Stimulated activated CD8-positive, alpha-beta memory T cell treated with anti-CD3 and anti-CD28 coated beads, Interleukin-4, amount 100 ng/mL, for 48 hours (primary cell): Measurements from ENCODE around the gene GZMH.
"Not testable (repeated sequence)": the region's sequence is repeated elsewhere in the genome, so short reads cannot be mapped to it uniquely, and the experiment has no call there.

Experiments
- DNase-seq: peaks from one replicate; pipeline ENCODE4 v3.0.0-alpha.2; 2020

Gene GZMH, protein sequence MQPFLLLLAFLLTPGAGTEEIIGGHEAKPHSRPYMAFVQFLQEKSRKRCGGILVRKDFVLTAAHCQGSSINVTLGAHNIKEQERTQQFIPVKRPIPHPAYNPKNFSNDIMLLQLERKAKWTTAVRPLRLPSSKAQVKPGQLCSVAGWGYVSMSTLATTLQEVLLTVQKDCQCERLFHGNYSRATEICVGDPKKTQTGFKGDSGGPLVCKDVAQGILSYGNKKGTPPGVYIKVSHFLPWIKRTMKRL

DNA sequence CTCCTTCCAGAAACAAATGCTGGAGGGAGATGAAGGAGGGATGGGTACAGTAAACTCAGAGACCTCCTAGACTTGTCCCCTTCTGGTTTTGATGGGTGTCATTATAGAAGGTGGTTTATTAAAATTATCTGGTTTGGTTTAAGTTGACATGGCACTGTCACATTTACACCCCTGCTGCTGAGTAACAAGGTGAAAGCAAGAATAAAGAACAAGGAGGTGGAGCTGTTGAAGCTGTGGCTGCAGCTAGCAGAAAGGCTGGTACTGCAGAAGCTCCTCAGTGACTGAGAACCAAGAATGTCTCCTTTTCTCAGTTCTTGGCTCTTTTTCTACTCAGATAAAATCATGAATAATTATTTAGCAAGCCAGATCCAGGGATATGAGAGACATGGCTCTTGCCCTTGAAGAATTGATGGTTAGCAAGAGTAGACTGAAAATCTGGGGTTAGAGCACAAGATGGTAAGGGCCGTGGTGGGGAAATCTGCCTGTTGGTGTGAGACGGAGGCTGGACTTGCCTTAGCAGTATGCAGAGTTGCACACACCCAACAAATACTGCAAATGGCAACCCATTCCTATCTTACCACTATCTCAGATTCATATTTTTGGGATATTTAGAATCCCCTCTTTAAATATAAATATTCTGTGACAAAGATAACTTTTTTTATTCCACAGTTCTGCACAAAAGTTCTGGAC lies at the start of gene GZMH:
Gene GZMH (minus strand): TSS at position 31 of the 690 bp plus-strand sequence. CDS start 72 bp downstream, outside the sequence.
- no peak for DNase-seq

DNA sequence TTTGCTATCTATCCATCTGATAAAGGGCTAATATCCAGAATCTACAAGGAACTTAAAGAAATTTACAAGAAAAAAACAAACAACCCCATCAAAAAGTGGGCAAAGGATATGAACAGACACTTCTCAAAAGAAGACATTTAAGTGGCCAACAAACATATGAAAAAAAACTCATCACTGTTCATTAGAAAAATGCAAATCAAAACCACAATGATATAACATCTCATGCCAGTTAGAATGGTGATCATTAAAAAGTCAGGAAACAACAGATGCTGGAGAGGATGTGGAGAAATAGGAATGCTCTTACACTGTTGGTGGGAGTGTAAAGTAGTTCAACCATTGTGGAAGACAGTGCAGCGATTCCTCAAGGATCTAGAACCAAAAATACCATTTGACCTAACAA lies 38.9 kb upstream of the GZMH start:
- not testable (repeated sequence) for DNase-seq

DNA sequence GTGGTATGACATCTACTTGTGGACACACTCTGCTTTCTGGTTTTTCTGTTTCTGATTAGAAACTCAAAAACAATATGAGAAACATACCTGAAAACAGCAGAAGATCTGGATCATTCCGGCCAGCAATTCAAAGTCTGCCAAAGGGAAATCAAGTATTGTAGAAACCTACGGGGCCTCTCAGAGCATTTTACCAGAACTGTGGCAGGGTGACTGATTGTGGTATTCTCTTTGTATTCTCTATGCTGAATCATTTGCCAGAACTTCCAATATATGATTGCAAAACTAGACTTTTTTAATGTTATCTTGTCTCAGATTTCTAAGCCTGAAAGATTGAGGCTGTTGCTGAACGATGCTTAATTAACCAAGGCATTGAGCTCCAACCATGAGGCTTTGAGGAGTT lies 30.4 kb upstream of the GZMH start:
- no peak for DNase-seq

DNA sequence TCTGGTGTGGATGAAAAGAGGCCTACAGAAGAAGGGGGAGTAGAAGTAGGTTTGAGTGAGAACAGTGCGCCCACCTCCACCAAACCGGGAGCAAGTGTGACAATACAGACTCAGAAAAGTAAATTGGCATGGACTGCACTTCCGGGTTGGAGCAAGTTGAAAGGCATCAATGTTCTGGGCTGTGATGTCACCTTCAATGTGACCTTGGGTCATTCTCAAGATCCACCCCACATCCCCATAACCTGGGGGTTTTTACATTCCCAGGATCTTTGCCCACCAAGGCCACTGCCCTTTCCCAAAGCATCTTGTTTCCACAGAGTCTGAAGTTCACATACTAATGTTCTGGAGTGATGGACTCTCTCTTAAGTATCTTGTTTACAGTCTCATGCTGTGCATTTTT lies 29.8 kb upstream of the GZMH start:
- DNase-seq: no peak

DNA sequence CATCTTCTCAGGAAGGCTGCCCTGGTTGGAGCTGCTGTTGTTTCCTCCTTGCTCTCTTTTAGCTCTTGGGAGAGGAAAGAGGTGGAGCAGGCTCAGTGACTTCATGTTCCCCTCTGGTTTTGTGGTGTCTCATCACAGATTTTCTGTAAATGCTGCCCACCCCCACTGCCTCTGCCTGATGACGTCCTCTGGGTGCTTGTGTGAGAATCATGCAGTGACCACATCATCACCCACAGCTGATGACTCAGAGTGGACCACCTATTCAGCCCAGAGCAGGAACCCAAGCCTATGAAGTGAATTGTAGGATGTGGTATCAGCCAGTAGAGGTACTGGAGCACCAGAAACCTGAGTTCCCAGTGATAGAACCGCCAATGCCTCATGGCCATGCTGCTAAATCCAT lies 24.7 kb upstream of the GZMH start, which contains the start of gene GZMB:
Gene GZMB (minus strand): TSS at position 33 of the 400 bp plus-strand sequence. CDS start 30 bp downstream, at position 3.
- peak; percentile 91 for DNase-seq

DNA sequence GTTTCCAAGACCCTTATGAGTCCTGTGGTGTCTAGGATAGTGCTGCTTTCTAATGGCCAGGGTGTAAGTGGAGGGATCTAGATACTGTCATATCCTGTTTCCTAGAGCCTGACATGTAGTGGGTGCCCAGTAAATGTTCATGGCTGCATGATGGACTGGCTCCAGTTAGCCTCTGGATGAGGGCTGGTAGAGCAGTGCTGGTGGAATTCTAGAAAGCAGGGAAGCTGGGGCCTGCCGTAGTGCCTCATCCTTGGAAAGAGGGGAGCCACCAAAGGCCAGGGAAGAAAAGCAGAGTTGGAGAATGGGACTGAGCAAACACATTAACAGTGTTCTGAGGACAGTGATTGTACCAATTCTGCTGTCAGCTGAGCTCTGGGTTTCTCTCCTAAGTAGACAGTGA lies 23.9 kb upstream of the GZMH start:
- peak; percentile 47 for DNase-seq

DNA sequence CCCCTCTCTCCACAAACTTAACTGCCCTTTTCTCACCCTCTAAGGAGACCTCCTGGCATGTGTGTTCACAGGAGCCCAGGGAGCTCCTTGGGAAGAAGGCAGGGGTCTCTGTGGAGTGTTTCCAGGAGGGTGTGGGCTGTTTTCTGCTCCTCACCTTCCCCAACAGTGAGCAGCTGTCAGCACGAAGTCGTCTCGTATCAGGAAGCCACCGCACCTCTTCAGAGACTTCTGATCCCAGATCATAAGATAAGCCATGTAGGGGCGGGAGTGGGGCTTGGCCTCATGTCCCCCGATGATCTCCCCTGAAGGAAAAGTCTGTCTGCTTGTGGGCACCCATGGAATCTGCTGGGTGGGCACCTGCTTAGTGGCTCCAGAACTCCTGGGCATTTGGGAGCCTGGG lies 23.3 kb upstream of the GZMH start:
- peak; percentile 54 for DNase-seq

DNA sequence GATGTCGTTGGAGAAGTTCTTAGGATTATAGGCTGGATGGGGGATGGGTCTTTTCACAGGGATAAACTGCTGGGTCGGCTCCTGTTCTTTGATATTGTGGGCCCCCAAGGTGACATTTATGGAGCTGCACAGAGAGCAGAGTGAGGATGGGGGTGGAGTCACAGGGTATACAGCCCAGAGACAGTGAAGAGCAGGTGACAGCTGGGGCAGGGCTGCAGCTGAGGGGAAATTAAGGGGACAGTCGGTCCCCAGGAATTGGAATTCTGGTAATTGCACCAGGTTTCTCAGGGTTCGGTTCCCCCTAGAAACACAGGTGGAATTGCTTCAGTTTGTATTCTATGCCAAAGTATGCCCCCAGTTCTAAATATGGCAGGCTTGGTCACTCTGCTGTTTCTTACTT lies 22.9 kb upstream of the GZMH start:
- peak; percentile 53 for DNase-seq

DNA sequence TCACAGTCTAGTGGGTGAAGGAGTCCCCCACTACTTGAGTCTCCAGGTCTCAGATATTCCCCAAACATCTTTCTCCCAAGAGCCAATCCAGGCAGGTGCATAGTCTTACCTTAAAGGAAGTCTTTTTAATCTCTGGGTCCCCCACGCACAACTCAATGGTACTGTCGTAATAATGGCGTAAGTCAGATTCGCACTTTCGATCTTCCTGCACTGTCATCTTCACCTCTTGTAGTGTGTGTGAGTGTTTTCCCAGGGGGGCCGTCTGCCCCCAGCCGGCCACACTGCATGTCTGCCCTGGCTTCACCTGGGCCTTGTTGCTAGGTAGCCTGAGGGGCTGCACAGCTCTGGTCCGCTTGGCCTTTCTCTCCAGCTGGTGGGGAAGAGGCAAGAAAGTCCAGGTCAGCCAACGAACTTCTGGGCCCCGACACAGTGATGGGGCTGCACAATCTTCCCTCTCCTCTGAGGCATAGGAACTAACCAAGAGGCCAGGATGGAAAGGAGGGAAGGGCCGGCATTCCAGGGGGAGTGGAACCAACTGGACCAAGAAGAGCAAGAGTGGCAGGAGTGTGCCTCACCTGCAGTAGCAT lies 22.4 kb upstream of the GZMH start:
- peak; percentile 64 for DNase-seq

DNA sequence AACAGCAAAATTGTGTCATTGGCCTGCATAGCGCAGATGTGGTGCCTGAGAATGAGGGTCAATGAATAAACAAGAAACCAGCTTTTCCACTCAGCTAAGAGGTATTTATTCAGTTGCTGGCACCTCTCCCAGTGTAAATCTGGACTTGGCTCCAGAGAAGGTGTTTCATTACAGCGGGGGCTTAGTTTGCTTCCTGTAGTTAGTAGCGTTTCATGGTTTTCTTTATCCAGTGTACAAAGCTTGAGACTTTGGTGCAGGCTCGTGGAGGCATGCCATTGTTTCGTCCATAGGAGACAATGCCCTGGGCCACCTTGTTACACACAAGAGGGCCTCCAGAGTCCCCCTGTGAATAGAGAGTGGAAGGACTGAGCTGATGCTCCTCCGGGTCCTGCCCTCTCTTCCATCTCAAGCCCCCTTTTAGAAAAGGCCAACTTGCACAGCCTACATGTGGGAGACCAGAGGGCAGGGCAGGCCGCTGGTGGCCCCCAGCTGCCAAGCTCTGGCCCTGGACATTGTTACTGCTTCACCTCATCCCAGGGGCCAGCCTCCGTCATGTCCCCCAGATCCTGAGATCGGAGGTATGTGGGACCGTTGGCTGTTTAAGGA lies 21.5 kb upstream of the GZMH start:
- DNase-seq: peak; percentile 62

DNA sequence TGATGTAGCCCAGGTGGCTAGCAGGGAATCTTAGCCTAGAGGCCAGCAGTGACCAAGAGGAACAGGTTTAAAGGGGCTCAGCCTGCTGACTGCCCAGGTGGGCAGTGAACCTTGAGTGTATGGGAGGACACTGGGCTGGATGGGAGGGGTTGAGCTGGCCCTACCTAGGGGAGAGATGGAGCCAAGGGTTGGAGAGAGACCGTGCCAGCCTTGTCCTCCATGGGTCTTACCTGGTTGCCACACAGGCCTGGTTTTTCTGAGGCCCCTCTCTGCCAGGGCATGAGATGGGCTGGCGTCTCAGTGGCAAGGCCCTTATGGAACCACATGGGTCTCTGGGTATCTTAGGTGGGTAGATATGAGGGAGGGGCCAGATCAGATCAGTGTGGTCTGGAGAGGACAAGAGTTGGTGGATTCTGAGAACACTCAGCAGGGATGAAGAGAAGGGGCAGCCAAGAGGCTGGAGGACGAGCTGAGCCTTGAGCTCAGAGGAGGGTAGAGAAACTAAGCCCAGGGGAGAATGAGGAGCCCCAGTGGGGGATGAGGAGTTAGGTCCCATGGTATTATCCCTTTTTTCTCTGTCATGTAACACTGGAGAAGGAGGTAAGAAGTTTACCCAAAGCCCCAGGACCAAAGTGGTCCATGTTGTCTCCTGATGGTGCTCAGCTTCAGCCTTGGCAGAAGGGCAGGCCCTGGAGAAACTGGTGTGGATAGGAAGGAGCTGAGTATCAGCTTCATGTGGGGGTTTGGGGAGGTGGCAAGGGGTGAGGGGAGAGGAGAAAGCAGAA lies 20.8 kb upstream of the GZMH start:
- peak; percentile 79 for DNase-seq

DNA sequence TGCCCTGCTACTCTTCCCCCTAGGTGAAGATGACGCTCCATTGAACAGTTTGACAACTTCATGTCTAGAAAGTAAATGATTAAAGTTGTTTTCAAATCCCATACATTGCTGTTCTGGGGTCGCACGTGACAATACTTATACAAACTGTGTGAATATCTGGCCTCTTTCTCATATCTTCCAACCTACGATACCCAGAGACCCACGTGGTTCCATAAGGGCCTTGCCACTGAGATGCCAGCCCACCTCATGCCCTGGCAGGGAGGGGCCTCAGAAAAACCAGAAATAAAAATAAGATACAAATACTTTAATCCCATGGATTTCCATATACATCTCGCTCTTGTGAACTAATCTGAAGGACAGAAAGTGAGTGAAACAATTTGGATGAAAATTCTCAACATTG lies 20.0 kb upstream of the GZMH start:
- DNase-seq: peak; percentile 63

DNA sequence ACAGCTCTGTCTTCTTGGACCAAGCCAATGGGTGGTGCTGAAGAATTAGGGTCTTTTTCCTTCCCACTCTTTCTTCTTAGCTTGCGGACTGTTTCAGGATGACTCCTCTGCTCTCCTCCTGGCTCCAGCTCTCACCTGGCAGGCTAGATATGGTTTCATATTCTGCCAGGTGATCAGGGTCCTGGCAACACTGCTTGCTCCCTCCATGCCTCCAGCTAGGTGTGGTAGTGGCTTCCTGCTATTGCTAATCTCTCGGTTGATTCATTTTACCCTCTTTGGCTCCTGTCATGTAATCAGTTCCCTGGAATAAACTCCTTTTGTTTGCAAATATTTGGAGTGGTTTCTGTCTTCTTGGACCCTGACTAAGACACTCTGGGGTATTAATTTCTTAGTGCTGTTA lies 4.3 kb upstream of the GZMH start:
- no peak for DNase-seq

DNA sequence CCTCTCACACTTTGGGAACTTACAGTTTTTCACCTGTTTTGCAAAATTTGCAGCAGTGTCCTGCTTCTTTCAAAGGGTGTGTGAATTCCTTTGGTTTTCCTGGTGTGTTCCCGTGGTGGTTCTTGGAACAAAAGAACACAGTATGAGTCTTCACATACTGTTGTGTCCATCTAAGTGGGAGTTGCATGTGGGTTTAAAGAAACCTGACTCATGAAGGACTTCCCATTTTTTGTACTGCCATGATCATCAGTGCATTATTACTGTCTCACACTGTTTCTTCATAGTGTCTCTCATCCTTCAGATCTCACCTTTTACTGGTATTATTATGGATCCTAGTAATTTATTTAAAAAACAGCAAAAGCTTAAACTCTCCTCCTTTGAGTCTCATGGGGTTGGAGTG lies 3.8 kb upstream of the GZMH start:
- no peak for DNase-seq

DNA sequence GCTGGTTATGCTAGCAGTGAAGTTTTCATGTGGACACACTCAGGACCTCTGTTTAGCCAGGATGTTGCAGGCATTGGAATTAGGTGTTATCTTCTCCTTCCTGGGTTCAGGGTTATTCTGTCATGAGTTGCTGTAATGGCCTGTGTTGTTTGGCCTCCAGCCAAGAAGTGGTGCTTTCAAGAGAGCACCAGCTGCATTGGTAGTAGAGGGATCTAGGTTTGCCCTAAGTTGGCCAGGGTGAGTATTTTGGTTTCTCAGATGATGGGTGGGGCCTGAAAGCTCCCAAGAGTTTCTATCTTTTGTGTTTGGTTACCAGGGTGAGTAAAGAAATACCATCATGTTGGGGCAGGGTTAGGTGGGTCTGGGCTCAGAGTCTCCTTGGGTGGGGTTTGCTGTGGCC lies 2.7 kb upstream of the GZMH start:
- DNase-seq: no peak

DNA sequence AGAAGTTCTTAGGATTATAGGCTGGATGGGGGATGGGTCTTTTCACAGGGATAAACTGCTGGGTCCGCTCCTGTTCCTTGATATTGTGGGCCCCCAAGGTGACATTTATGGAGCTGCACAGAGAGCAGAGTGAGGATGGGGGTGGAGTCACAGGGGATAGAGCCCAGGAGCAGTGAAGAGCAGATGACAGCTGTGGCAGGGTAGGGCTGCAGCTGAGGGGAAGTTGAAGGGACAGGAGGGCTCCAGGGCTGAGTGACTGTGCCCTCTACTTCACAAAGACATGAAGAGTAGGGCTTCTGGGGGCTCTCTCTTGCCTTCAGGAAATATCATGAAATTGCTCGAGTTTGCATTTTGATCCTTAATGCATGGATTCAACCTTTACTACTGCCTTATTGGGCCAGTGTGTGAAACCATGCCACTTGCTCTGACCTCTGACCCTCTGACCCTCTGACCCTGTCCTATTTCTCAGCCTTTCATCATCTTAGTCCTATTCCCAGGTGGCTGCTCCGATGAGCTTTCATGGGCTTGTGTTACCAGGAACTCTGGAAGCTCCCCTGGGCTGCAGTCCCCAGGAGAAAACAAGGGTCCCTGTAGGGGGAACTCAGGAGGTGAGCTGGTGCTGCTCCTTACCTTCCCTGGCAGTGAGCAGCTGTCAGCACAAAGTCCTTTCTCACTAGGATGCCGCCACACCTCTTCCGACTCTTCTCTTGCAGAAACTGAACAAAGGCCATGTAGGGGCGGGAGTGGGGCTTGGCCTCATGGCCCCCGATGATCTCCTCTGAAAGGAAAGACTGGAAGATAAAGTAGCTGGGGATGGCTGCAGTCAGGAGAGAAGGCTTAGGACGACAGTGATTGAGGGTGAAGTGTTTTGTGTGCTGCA lies 1.6 kb downstream of the GZMH start:
- DNase-seq: no peak

DNA sequence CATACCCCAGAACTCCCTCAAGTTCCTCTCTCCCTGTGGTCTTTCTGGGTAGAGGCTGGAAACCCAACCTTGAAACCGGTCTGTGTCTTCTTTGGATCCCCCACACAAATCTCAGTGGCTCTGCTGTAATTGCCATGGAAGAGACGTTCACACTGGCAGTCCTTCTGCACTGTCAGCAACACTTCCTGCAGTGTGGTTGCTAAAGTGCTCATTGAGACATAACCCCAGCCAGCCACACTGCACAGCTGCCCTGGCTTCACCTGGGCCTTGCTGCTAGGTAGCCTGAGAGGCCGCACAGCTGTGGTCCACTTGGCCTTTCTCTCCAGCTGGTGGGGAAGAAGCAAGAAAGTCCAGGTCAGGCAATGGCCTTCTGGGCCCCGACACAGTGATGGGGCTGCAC lies 2.4 kb downstream of the GZMH start:
- no peak for DNase-seq

DNA sequence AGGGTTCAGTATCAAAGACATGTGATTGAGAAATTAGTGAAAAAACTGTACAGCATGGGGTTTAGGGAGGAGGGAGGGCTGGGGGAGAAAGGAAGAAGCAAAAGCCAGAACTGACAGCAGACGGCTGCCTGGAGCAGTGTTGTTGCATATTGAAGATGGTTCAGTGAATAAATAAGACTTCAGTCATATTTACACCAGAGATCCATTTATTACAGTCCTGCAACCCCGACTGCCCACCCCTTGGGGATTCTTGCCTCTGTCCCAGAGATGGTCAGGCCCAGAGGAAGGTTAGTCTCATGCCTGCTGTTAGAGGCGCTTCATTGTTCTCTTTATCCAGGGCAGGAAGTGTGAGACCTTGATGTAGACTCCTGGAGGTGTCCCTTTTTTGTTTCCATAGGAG lies 3.2 kb downstream of the GZMH start:
- DNase-seq: no peak

DNA sequence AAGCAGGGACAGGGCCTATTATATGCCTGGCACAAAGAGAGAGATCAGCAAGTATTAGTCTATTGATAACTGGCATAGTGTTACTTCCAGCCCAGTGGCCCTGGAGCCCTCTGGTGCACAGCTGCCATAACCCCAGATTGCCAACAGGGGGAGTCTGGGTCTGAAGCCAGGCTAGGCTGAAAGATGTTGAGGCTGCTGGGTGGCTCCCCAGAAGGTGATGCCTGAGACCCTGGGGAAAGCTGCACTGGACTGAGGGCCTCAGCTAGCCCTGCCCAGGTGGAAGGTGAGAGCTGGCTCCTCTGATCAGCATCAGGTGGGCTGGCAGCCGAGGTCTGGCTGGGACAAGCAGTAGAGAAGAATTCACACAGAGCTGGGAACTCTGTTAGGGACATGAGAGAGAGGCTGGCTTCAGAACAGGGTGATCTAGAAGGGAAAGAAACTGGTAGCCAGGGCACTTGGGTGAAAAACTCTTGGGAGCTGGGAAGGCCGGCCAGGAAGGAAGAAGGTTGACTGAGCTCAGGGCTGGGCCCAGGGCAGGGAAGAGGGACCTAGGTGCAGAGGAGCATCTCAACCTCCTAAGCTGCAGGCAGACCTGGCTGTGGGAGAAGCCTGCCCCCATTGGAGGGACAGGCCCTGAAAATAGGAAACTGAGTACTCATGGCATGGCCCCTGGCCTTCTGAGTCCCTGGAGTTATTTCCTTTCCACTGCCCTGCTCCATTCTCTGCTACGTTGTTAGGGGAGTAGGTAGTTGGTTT lies 3.9 kb downstream of the GZMH start:
- DNase-seq: peak; percentile 86

DNA sequence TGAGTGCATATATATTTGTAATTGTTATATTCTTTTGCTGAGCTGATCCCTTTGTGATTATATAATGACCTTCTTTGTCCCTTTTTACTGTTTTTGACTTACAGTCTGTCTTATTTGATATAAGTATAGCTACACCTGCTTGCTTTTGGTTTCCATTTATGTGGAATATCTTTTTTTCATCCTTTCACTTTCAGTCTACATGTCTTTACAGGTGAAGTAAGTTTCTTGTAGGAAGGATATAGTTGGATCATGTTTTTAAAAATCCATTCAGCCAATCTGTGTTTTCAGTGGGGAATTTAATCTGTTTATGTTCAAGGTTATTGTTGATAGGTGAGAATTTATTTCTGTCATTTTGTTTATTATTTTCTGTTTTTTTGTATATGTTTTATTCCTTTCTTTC lies 12.1 kb downstream of the GZMH start:
- no peak for DNase-seq
